Sigmoid colon (tissue), 7 donors: ENCODE measurements around the gene RPA1. TPM values are rescaled to one million over a fixed set of nuclear protein-coding genes. Genes with fewer than 3 reads are reported as not detected.

Experiments
- DNase-seq: peaks from one replicate; pipeline ENCODE4 v3.0.0-alpha.2; 2019
- H3K27ac ChIP-seq, 4 donors: fragments of 200-600 bp; sonication (generic); one replicate each; pipeline ENCODE4 v1.5.1; 2016 to 2019; ENCODE audit warnings: mild to moderate bottlenecking in 1 of 4
- H3K27me3 ChIP-seq, 3 donors: fragments of 200-600 bp; sonication (generic); one replicate each; pipeline ENCODE4 v1.5.1; 2019; ENCODE audit warnings: mild to moderate bottlenecking in 1 of 3
- H3K36me3 ChIP-seq, 4 donors: fragments of 200-600 bp; sonication (generic); one replicate each; pipeline ENCODE4 v1.5.1; 2016 to 2019
- H3K4me1 ChIP-seq, 4 donors: fragments of 200-600 bp; sonication (generic); one replicate each; pipeline ENCODE4 v1.5.1; 2017 to 2019
- H3K4me3 ChIP-seq, 4 donors: fragments of 200-600 bp; sonication (generic); one replicate each; pipeline ENCODE4 v1.5.1; 2017 to 2019; ENCODE audit warnings: mild to moderate bottlenecking in 2 of 4, moderate library complexity in 1 of 4
- H3K9me3 ChIP-seq, 4 donors: fragments of 200-600 bp in 3 of 4; sonication (generic) in 3 of 4; one replicate each; pipeline versions ENCODE4 v1.5.1 to v1.6.1; 2013 to 2019
- EP300 ChIP-seq, 4 donors: sonication (generic); formaldehyde crosslinking; IDR thresholded peaks; one replicate each; pipeline ENCODE4 v1.6.1; 2017; ENCODE audit warnings: antibody characterized with exemption in 4 of 4
- POLR2A ChIP-seq, 2 donors: fragments of 450-650 bp; IDR thresholded peaks; one replicate each; pipeline ENCODE4 v1.6.1; 2016; ENCODE audit warnings: antibody characterized with exemption in 2 of 2, mild to moderate bottlenecking in 2 of 2, moderate library complexity in 2 of 2
- POLR2AphosphoS5 ChIP-seq, 4 donors: sonication (generic); formaldehyde crosslinking; IDR thresholded peaks; one replicate each; pipeline ENCODE4 v1.6.1; 2017; ENCODE audit warnings: antibody characterized with exemption in 4 of 4
- WGBS, 2 donors: extraction: QIAGEN DNeasy Blood & Tissue Kit; methylation state at CpG; one replicate each; pipeline ENCODE4 v1.1.7; 2013; 5-methylcytosine and 5-hydroxymethylcytosine counted together
- intact Hi-C: fragments of 100-400 bp; cut with DNase I; formaldehyde crosslinking; loops from one replicate; pipeline ENCODE4 v1.15.1; 2023
- polyA plus RNA-seq, 3 donors: library from polyadenylated mRNA; stranded (reverse); fragments of 200-250 nt; gene quantifications; one replicate each; pipeline ENCODE4 v1.2.3, GENCODE V29; 2013
- total RNA-seq, 4 donors: library from RNA; depleted of rRNA; stranded (reverse); fragments of >200 nt; gene quantifications; one replicate each; pipeline ENCODE4 v1.1.0, GENCODE V29; 2016
- TF ChIP-seq, protein P1 (sequence below), 4 experiments: fragments of 450-650 bp in 3 of 4; fragments of 200-600 bp in 1 of 4; IDR thresholded peaks; one replicate each; pipeline ENCODE4 v1.5.1; 2016 to 2019; ENCODE audit warnings: antibody characterized with exemption in 4 of 4, mild to moderate bottlenecking in 3 of 4, moderate library complexity in 2 of 4
- donor health status: healthy with polysubstance abuse.
- donor health status: Bipolar disorder and iron deficiency.
- donor health status: healthy.

RPA1 gene
- total and polyA plus RNA-seq, 7 donors: 16.2 to 46.8 (median 30.6) TPM

DNA sequence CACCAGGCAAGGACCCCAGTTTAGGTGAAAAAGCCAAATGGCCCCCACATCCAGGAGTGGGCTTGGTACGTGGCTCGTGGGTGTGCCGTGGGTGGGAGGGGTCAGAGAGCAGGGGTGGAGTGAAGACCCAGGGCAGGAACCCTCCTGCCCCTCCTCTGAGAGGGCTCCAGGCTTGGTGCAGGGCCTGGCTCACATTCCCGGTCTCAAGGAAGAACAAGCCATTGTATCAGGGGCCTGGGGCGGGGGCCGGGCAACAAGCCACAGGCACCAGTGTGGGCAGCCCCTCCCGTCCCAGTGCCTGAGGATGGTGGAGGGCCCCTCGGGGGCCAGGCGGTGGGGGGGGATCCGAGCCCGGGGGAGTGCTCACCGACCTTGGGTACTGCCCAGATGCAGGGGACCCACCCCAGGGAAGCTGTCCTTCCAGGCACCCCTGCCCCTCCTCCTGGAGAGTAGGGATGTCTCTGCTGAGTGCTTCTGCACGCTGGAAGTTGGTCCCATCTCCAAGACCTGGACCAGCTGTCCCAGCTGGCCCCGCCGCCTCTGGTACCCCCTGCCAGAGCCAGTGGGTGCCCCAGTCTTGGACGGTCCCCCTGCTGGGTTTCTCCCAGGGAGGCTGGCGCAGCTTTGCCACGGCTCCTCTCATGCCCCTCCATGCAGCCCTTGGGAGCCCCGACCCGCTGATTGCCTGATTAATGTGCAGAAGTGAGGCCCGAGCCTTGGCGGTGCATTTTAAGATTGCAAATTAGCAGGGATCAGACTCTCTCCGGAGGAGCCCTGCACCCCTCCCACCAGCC is 111.7 kb downstream of the RPA1 start:
- H3K9me3 ChIP-seq: no peaks in the 10 kb centered on the region
- peaks cover 0 to 12% (median 0%) of the 10 kb centered on the region in 4 donors for H3K4me1 ChIP-seq
- WGBS, 2 donors: 68 to 75% methylated on average over 23 of the region's 23 CpGs
- TF ChIP-seq, protein P1, sequence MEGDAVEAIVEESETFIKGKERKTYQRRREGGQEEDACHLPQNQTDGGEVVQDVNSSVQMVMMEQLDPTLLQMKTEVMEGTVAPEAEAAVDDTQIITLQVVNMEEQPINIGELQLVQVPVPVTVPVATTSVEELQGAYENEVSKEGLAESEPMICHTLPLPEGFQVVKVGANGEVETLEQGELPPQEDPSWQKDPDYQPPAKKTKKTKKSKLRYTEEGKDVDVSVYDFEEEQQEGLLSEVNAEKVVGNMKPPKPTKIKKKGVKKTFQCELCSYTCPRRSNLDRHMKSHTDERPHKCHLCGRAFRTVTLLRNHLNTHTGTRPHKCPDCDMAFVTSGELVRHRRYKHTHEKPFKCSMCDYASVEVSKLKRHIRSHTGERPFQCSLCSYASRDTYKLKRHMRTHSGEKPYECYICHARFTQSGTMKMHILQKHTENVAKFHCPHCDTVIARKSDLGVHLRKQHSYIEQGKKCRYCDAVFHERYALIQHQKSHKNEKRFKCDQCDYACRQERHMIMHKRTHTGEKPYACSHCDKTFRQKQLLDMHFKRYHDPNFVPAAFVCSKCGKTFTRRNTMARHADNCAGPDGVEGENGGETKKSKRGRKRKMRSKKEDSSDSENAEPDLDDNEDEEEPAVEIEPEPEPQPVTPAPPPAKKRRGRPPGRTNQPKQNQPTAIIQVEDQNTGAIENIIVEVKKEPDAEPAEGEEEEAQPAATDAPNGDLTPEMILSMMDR (IDR thresholded peaks at IDR 0.05): no peak
- TF ChIP-seq EP300 (IDR thresholded peaks at IDR 0.05) (no peak), POLR2AphosphoS5 (IDR thresholded peaks at IDR 0.05) (no peak), POLR2A (IDR thresholded peaks at IDR 0.05) (no peak)
- intact Hi-C loops: no loop called here
- H3K27me3 ChIP-seq: peaks cover 0 to 13% (median 0%) of the 10 kb centered on the region in 3 donors
- no peaks in the 10 kb centered on the region for H3K36me3 ChIP-seq
- no peak for DNase-seq
- H3K4me3 ChIP-seq: no peak overlapping the region
- H3K27ac ChIP-seq: no peak overlapping the region

DNA sequence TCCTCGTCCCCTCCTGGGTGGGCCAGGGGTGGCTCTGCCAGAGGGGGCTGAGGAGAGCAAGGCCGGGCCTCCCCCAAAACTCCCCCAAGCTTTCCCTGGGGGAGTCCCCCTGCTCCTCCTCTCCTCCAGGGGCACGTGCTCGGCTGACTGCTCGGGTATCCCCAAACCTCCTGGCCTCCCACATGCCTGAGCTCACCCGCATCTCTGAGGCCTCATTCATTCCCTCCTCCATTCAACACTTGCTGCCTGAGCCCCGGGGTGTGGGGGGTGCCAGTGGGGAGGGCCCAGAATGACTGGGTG is 112.2 kb downstream of the RPA1 start:
- DNase-seq: no peak
- intact Hi-C loops: no loop called here
- H3K27me3 ChIP-seq: peaks cover 0 to 14% (median 0%) of the 10 kb centered on the region in 3 donors
- no peaks in the 10 kb centered on the region for H3K36me3 ChIP-seq
- no peak overlapping the region for H3K4me3 ChIP-seq
- H3K9me3 ChIP-seq: no peaks in the 10 kb centered on the region
- H3K4me1 ChIP-seq: peaks cover 0 to 12% (median 0%) of the 10 kb centered on the region in 4 donors
- WGBS, 2 donors: 82 to 84% methylated on average over 7 of the region's 7 CpGs
- TF ChIP-seq EP300 (IDR thresholded peaks at IDR 0.05): no peak
- TF ChIP-seq, protein P1 (IDR thresholded peaks at IDR 0.05): no peak
- no peak for TF ChIP-seq POLR2AphosphoS5 (IDR thresholded peaks at IDR 0.05)
- no peak for TF ChIP-seq POLR2A (IDR thresholded peaks at IDR 0.05)
- no peak overlapping the region for H3K27ac ChIP-seq

DNA sequence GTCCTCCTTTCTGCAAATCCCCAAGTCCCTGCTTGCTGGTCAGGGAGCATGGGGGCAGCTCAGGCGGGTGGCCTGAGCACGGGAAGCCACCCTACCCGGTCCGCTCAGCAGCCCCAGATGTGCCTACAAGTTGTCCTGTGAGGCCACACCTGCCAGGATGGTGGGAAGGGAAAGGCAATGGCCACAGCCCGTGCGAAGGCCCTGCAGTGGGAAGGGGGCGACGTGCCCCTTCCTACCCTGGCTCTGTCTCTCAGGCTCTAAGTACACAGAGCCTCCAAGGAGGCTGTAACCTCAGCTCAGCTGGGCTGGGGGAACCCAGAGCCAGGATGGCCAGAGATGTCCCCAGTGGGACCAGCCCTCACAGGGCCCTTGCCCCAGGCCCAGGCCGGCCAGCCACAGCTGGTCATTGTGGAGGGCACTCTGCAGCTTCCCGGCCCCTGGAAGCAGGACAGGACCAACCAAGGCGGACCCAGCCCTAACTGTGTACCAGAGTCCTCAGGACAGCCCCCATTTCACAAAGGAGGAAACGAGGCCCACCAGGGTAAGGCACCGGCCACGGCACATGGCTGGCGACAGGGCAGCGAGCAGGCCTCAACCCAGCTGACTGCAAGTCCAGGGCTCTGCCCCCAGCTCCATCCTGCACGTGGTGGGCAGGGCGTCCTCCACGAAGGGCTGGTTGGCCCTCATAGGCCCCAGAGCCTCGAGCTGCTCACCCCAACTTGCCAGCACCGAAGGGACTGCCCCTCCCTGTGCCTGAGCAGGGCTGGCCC is 113.0 kb downstream of the RPA1 start:
- Histone ChIP-seq H3K36me3 (no peaks in the 10 kb centered on the region), H3K27ac (no peak overlapping the region), H3K4me1 (peaks cover 0 to 12% (median 0%) of the 10 kb centered on the region in 4 donors), H3K27me3 (peaks cover 0 to 19% (median 0%) of the 10 kb centered on the region in 3 donors), H3K4me3 (no peak overlapping the region), H3K9me3 (no peaks in the 10 kb centered on the region)
- WGBS, 2 donors: 88 to 89% methylated on average over 21 of the region's 21 CpGs
- no peak for DNase-seq
- no peak for TF ChIP-seq POLR2A (IDR thresholded peaks at IDR 0.05)
- TF ChIP-seq, protein P1 (IDR thresholded peaks at IDR 0.05): no peak
- TF ChIP-seq POLR2AphosphoS5 (IDR thresholded peaks at IDR 0.05): no peak
- no peak for TF ChIP-seq EP300 (IDR thresholded peaks at IDR 0.05)
- intact Hi-C loops: no loop called here

DNA sequence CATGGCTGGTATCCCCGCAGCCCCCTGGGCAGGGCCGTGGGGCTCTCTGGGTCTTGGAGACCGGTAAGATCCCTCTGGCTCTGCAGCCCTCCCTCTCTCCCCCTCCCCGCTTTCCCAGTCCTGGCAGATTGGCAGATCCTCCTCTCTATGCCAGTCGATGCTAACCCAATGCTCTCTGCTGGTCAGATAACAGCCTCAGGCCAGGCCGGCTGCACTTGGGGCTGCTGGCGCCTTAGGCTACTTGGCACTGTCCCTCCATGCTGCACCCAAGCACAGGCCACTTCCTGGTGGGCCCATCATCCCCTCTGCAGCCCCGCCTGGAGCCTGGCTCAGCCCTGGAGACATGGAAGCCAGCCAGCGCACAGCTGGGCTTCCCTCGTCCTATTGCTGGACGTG is 113.6 kb downstream of the RPA1 start:
- Histone ChIP-seq H3K4me1 (peaks cover 0 to 12% (median 0%) of the 10 kb centered on the region in 4 donors), H3K27me3 (peaks cover 0 to 23% (median 0%) of the 10 kb centered on the region in 3 donors), H3K27ac (no peak overlapping the region), H3K36me3 (no peaks in the 10 kb centered on the region), H3K4me3 (no peak overlapping the region), H3K9me3 (no peaks in the 10 kb centered on the region)
- 79 to 85% methylated on average over 11 of the region's 11 CpGs for WGBS, 2 donors
- intact Hi-C loops: no loop called here
- no peak for DNase-seq
- TF ChIP-seq POLR2A (IDR thresholded peaks at IDR 0.05): no peak
- no peak for TF ChIP-seq POLR2AphosphoS5 (IDR thresholded peaks at IDR 0.05)

DNA sequence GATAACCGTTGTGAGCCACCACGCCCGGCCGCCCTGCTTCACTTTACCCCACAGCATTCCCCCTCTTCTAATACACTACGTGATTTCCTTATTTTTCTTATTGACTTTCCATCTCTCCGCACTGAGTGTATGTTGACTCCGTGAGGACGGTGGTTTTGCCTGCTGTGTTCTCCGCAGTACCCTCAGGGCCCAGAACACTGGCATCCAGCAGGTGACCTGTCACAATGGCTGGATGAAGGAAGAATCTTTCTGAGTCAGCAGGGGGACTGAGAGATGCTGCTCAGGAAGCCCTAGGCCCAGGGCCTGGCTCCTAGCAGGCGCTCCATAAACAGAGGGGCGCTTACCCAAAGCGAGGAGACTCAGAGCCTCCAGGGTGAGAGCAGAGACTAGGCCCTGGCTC is 115.8 kb downstream of the RPA1 start:
- no peak overlapping the region for H3K27ac ChIP-seq
- peaks cover 0 to 28% (median 0%) of the 10 kb centered on the region in 3 donors for H3K27me3 ChIP-seq
- WGBS, 2 donors: 94 to 95% methylated on average over 12 of the region's 12 CpGs
- intact Hi-C loops: no loop called here
- H3K4me1 ChIP-seq: peaks cover 0 to 3% (median 0%) of the 10 kb centered on the region in 4 donors
- H3K36me3 ChIP-seq: no peaks in the 10 kb centered on the region
- no peak overlapping the region for H3K4me3 ChIP-seq
- DNase-seq: no peak
- TF ChIP-seq POLR2A (IDR thresholded peaks at IDR 0.05): no peak
- no peak for TF ChIP-seq POLR2AphosphoS5 (IDR thresholded peaks at IDR 0.05)
- TF ChIP-seq, protein P1 (IDR thresholded peaks at IDR 0.05): no peak
- TF ChIP-seq EP300 (IDR thresholded peaks at IDR 0.05): no peak
- H3K9me3 ChIP-seq: no peaks in the 10 kb centered on the region
